NCI-H446 treated with DMSO at 0.1 percent for 48 hours (cell line): Measurements from ENCODE around the gene KLHL11.
"Not testable (repeated sequence)": the region's sequence is repeated elsewhere in the genome, so short reads cannot be mapped to it uniquely, and the experiment has no call there.

Source experiments
- DNase-seq: peaks from one replicate; lab custom pipeline; 2025; lab: John Stamatoyannopoulos, UW

Gene KLHL11

GRCh38 chr17:41885733-41886132 lies 20.5 kb upstream of the KLHL11 start:
- no peak for DNase-seq

DNA sequence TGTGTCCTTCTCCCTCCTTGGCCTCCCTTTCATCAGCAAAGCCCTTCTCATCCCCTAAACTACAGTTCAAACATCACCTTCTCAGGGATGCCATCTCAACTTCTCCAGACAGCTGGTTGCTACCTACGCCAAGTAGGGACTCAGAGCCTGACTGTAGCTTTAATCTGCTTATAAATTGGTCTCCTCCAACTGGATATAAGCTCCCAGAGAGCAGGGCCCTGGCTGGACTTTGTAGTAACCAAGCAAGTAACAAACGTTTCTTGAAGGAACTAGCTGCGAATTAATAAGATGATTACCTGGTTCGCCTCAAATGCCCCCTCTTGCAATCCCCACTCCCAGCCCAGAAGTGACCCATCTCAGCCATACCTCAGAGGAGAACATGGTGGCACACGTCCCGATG lies 17.5 kb upstream of the KLHL11 start:
- DNase-seq: no peak

- DNase-seq: no peak
These were observed 14.9 kb upstream of the KLHL11 start for GRCh38 chr17:41880130-41880529.

DNA sequence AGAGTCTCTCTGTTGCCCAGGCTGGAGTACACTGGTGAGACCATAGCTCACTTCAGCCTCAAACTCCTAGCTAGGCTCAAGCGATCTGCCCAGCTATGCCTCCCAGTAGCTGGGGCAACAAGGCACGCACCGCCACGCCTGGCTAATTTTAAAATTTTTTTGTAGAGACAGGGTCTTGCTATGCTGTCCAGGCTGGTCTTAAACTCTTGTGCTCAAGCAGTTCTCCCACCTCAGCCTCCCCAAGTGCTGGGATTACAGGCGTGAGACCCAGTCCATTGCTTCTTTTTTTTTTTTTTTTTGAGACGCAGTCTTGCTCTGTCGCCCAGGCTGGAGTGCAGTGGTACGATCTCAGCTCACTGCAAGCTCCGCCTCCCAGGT lies 9.1 kb upstream of the KLHL11 start:
- not testable (repeated sequence) for DNase-seq

- DNase-seq: no peak
These were observed 8.5 kb upstream of the KLHL11 start for GRCh38 chr17:41873559-41874292.

- no peak for DNase-seq
These were observed 6.6 kb upstream of the KLHL11 start for GRCh38 chr17:41871789-41872188.

GRCh38 chr17:41870627-41871026 lies 5.4 kb upstream of the KLHL11 start:
- no peak for DNase-seq

DNA sequence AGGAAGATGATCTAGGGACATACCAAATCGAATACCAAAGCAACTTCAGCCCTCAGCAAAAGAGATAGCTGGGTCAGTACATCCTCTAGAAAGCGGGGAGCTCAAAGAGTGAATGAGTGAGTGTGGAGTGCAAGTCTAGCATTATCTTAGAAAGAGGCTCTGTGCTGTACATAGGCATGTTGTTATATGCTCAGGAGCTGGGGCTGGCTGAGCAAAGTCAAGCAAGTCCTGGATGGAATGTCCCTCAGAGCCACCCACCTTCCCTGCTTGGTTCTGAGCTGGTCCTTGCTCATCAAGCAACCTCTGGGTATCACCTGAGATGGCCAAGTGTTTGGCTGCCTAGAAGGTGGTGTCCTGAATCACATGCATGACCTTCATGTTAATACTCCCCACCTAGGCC lies 4.9 kb upstream of the KLHL11 start:
- no peak for DNase-seq

DNA sequence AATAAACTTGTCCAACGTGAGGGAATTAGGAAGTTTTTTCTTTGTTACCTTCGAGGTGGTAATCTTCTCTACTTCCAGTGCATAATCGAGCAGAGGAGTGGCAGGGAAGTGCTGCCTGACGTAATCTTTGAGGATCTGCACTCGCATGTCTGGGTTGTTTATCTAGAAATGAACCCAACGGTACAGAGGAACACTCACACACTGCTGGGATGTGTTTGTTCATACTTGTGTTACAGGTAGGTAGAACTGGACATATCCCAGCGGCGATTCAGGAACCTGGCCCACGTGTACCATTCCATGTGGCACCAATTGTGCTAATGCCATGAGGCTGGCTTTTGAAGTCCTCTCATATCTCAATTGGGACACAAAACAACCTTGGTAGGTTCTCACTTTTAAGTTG lies 4.2 kb upstream of the KLHL11 start:
- DNase-seq: no peak

DNA sequence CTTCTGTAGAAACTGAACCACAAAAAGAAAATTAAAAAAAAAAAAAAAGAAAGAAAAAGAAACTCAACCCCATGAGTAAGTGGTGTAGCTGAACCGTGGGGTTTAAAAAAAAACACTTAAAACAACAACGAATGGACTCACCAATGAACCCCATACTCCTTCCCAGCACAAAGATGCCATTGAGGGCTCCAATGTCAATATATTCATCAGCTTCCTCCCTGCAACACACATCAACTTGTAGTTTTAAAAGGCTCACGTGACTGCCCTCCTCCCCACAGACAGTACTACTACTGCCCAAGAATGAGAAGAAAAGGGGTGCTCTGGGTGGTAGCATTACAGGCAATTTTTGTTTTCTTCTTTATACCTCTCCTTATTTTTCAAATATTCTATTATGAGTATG lies 3.3 kb upstream of the KLHL11 start:
- no peak for DNase-seq

- DNase-seq: no peak
These were observed 322 bp upstream of the KLHL11 start for GRCh38 chr17:41865596-41865893.

DNA sequence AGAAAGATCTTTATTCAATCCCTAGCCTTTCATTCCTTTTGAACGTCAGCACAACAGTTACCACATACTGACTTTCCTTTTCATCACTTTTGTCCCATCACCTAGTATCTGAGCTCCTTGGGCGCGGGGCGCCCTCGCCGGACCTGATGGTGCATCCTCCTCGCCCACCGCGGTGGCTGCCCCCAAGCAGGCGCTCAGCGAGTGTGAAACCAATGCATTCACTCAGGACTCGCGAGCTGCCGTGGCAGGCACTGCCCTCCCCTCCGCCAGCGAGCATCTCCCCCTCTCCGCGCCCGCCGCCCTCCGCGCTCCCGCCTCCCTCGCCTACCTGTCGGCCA lies 756 bp downstream of the KLHL11 start:
- DNase-seq: no peak

GRCh38 chr17:41863074-41863848 lies 2.0 kb downstream of the KLHL11 start:
- no peak for DNase-seq

DNA sequence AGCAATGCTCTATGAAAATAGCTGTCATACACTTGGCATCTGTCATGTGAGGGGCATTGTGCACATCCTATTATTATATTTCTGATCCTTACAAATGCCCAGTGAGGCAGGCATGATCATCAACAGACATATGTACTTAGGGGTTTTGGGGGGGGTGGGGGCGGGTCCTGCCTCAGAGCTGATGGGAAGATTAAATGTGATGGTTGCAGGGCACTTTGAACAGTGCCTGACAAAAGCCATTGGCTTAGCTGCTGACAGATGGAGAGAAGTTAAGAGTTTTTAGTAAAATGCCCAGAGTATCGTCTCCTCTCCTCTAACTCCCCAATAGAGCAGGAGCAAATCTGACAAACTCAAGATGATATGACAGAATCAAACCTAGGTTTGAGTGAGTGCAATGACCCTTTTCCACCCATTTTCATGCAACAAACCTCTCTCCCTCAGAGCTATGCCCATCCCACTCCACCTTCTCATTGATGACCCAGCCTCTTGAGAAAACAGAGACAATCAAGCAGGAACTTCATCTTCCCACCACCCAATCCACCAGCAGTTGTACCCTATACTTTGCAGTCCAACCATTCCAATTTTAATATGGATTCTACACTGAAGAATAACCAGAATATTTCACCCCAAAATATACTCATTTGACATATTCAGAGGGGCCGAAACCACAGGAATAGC lies 4.8 kb downstream of the KLHL11 start:
- DNase-seq: no peak

DNA sequence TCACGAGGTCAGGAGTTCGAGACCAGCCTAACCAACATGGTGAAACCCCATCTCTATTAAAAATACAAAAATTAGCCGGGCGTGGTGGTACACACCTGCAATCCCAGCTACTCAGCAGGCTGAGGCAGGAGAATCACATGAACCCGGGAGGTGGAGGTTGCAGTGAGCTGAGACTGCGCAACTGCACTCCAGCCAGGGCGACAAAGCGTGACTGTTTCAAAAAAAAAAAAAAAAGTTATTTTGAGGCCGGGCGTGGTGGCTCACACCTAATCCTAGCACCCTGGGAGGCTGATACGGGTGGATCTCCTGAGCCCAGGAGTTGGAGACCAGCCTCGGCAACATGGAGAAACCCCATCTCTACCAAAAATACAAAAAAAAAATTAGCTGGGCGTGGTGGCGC lies 13.8 kb downstream of the KLHL11 start:
- DNase-seq: not testable (repeated sequence)

- no peak for DNase-seq
These were observed 15.8 kb downstream of the KLHL11 start for GRCh38 chr17:41849251-41849990.

- no peak for DNase-seq
These were observed 16.4 kb downstream of the KLHL11 start for GRCh38 chr17:41848788-41849187.

DNA sequence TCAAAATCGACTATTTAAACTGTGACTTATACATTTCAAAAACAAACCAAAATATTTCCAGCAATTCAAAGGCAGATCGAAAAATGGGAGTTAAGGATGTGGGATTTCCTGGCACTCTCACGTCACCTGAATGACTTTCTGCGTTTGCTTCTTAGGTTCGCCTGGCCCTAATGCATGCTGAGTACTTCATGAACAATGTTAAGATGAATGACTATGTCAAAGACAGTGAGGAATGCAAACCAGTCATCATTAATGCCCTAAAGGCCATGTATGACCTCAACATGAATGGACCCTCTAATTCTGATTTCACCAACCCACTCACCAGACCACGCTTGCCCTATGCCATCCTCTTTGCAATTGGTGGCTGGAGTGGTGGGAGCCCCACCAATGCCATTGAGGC lies 20.3 kb downstream of the KLHL11 start:
- DNase-seq: no peak

GRCh38 chr17:41840781-41841180 lies 24.4 kb downstream of the KLHL11 start:
- not testable (repeated sequence) for DNase-seq

- DNase-seq: not testable (repeated sequence)
These were observed 25.8 kb downstream of the KLHL11 start for GRCh38 chr17:41839448-41839847.

DNA sequence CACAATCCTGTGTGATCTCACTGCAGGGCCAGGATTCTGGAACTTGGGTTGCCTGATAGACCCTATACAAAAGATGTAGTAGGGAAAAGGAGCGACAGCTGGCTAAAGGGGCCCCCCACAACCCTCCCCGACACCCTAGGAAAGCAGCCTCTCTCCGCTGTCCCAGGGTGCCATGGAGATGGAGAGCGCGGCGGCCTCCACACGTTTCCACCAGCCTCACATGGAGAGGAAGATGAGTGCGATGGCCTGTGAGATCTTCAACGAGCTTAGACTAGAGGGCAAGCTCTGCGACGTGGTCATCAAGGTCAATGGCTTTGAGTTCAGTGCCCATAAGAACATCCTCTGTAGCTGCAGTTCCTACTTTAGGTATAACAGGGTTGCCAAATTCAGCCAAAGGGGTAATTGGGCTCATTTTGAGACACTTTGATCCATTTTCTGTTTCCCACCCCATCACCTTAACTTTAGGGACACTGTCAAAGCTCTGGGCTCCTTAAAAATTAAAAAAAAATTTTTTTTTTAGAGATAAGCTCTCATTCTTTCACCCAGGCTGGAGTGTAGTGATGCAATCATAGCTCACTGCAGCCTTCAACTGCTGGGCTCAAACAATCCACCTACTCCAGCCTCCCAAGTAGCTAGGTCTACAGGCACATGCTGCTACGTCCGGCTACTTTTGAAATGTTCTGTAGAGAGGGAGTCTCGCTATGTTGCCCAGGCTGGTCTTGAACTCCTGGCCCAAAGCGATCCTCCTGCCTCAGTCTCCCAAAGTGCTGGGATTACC lies 27.3 kb downstream of the KLHL11 start, which contains the start of gene KLHL10:
Gene KLHL10, plus strand, starts transcription at position 65 of the 778 bp plus-strand sequence. Its CDS starts 108 bp downstream, at position 173.
- no peak for DNase-seq
